Measurements from ENCODE around the gene EPS15.

DNA sequence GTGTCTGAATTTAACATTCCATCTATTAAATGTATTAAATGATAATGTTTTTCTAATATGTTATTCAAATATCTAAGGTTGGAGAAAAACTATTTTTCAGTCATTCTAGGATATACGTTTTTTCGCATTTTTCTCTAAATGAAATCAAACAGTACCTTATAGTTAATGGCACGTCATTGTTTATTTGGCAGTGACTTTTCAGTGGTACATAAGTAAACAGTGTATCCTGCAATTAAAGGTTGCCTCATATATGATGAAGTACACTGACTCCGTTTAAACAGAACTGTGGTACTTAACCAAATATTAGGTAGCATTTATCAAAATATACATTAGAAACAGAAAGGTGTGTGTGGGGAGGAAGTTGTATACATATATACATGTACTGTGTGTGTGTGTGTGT, 79.2 kb downstream of the EPS15 start:
- TF ChIP-seq, protein P1, sequence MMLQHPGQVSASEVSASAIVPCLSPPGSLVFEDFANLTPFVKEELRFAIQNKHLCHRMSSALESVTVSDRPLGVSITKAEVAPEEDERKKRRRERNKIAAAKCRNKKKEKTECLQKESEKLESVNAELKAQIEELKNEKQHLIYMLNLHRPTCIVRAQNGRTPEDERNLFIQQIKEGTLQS (IDR thresholded peaks at IDR 0.05; ENCODE audit: insufficient read depth, low read depth, low read length): no peak
- TF ChIP-seq POLR2AphosphoS5 (IDR thresholded peaks at IDR 0.05; ENCODE audit: low read depth, low read length): no peak
- TF ChIP-seq, protein P2, sequence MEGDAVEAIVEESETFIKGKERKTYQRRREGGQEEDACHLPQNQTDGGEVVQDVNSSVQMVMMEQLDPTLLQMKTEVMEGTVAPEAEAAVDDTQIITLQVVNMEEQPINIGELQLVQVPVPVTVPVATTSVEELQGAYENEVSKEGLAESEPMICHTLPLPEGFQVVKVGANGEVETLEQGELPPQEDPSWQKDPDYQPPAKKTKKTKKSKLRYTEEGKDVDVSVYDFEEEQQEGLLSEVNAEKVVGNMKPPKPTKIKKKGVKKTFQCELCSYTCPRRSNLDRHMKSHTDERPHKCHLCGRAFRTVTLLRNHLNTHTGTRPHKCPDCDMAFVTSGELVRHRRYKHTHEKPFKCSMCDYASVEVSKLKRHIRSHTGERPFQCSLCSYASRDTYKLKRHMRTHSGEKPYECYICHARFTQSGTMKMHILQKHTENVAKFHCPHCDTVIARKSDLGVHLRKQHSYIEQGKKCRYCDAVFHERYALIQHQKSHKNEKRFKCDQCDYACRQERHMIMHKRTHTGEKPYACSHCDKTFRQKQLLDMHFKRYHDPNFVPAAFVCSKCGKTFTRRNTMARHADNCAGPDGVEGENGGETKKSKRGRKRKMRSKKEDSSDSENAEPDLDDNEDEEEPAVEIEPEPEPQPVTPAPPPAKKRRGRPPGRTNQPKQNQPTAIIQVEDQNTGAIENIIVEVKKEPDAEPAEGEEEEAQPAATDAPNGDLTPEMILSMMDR (IDR thresholded peaks at IDR 0.05; ENCODE audit: control extremely low read depth in 1 of 3, insufficient read depth in 1 of 3, low read depth in 1 of 3, low read length in 3 of 3): no peak
- TF ChIP-seq, protein P3, sequence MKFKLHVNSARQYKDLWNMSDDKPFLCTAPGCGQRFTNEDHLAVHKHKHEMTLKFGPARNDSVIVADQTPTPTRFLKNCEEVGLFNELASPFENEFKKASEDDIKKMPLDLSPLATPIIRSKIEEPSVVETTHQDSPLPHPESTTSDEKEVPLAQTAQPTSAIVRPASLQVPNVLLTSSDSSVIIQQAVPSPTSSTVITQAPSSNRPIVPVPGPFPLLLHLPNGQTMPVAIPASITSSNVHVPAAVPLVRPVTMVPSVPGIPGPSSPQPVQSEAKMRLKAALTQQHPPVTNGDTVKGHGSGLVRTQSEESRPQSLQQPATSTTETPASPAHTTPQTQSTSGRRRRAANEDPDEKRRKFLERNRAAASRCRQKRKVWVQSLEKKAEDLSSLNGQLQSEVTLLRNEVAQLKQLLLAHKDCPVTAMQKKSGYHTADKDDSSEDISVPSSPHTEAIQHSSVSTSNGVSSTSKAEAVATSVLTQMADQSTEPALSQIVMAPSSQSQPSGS (IDR thresholded peaks at IDR 0.05; ENCODE audit: low read length): no peak
- TF ChIP-seq, protein P4, sequence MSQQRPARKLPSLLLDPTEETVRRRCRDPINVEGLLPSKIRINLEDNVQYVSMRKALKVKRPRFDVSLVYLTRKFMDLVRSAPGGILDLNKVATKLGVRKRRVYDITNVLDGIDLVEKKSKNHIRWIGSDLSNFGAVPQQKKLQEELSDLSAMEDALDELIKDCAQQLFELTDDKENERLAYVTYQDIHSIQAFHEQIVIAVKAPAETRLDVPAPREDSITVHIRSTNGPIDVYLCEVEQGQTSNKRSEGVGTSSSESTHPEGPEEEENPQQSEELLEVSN (IDR thresholded peaks at IDR 0.05): no peak
- TF ChIP-seq POLR2A (IDR thresholded peaks at IDR 0.05; ENCODE audit: control extremely low read depth in 1 of 2, low read depth in 2 of 2, low read length in 2 of 2): no peak
- no peak for TF ChIP-seq RAD21 (IDR thresholded peaks at IDR 0.05 in 1 of 2, conservative IDR thresholded peaks at IDR 0.05 in 1 of 2; ENCODE audit: low read depth in 2 of 2, low read length in 2 of 2)
- no peak for TF ChIP-seq EP300 (IDR thresholded peaks at IDR 0.05; ENCODE audit: borderline replicate concordance in 1 of 2, low read depth in 2 of 2, low read length in 2 of 2)
- no peak for TF ChIP-seq EZH2 (IDR thresholded peaks at IDR 0.05; ENCODE audit: low read depth, low read length, severe bottlenecking)
- TF ChIP-seq YY1 (IDR thresholded peaks at IDR 0.05; ENCODE audit: low read depth, low read length): no peak
- TF ChIP-seq CREB1 (IDR thresholded peaks at IDR 0.05): no peak
- no peak for TF ChIP-seq HDAC6 (IDR thresholded peaks at IDR 0.05; ENCODE audit: low read depth, low read length)

Measured in H1 (cell line).